Naive thymus-derived CD4-positive, alpha-beta T cell (primary cell): Measurements from ENCODE around the gene RIMS3. TPM values are rescaled to one million over a fixed set of nuclear protein-coding genes. Genes with fewer than 3 reads are reported as not detected.
"Not testable (repeated sequence)": the region's sequence is repeated elsewhere in the genome, so short reads cannot be mapped to it uniquely, and the experiment has no call there.

ENCODE experiments used
- ATAC-seq: fragments of 150-1000 bp; cut with Tn5 transposase; 2 replicates; pipeline ENCODE4 v1.10.0; 2021; ENCODE audit warnings: mild to moderate bottlenecking, moderate library complexity
- CTCF ChIA-PET: fragments of 350-600 bp; sonication (Branson Sonifier 250); formaldehyde crosslinking; loops from one replicate; lab custom pipeline; 2021; ENCODE audit warnings: antibody characterized with exemption; lab: Charles Lee
- POLR2A ChIA-PET: fragments of 350-600 bp; sonication (Branson Sonifier 250); formaldehyde crosslinking; loops from one replicate; lab custom pipeline; 2021; ENCODE audit warnings: antibody characterized with exemption, inconsistent platforms; lab: Charles Lee
- DNase-seq, 9 donors: peaks; one replicate each; pipeline versions ENCODE4 v3.0.0 to v3.0.0-alpha.2; 2020 to 2022; ENCODE audit warnings: mixed read lengths in 1 of 9
- H3K27ac ChIP-seq: one replicate; pipeline ENCODE4 v1.7.0; 2013; ENCODE audit warnings: mild to moderate bottlenecking, low read depth, low read length, moderate library complexity
- H3K27me3 ChIP-seq, 2 donors: one replicate each; pipeline ENCODE4 v1.7.0; 2013; ENCODE audit warnings: low read length in 2 of 2, mild to moderate bottlenecking in 2 of 2, moderate library complexity in 2 of 2; ENCODE audit not compliant: control insufficient read depth in 2 of 2, insufficient read depth in 2 of 2
- H3K36me3 ChIP-seq, 3 experiments: 1 replicate in 2 of 3; 2 replicates in 1 of 3; pipeline ENCODE4 v1.7.0; 2013; ENCODE audit warnings: low read length in 3 of 3, mild to moderate bottlenecking in 3 of 3, moderate library complexity in 1 of 3; ENCODE audit not compliant: insufficient read depth in 3 of 3, control insufficient read depth in 2 of 3
- H3K4me1 ChIP-seq, 2 donors: one replicate each; pipeline ENCODE4 v1.7.0; 2013; ENCODE audit warnings: low read length in 2 of 2, mild to moderate bottlenecking in 2 of 2, moderate library complexity in 1 of 2; ENCODE audit not compliant: control insufficient read depth in 2 of 2, insufficient read depth in 2 of 2
- H3K4me3 ChIP-seq: 2 replicates; pipeline ENCODE4 v1.7.0; 2013; ENCODE audit warnings: mild to moderate bottlenecking, low read length
- H3K9me3 ChIP-seq, 3 experiments: 1 replicate in 2 of 3; 2 replicates in 1 of 3; pipeline ENCODE4 v1.7.0; 2013; ENCODE audit warnings: low read length in 3 of 3; ENCODE audit not compliant: control insufficient read depth in 2 of 3
- H3K27ac Mint-ChIP-seq, 9 donors: one replicate each; pipeline ENCODE4 v1.8.0; 2020 to 2022; ENCODE audit warnings: mixed read lengths in 9 of 9, mild to moderate bottlenecking in 8 of 9, moderate library complexity in 5 of 9, inconsistent platforms in 2 of 9
- H3K27me3 Mint-ChIP-seq, 5 donors: one replicate each; pipeline ENCODE4 v1.8.0; 2021 to 2022; ENCODE audit warnings: mixed read lengths in 5 of 5, mild to moderate bottlenecking in 1 of 5
- H3K36me3 Mint-ChIP-seq, 5 donors: one replicate each; pipeline ENCODE4 v1.8.0; 2020 to 2022; ENCODE audit warnings: mixed read lengths in 5 of 5, mild to moderate bottlenecking in 3 of 5, inconsistent platforms in 1 of 5
- H3K4me1 Mint-ChIP-seq, 7 donors: one replicate each; pipeline ENCODE4 v1.8.0; 2020 to 2022; ENCODE audit warnings: mixed read lengths in 7 of 7, mild to moderate bottlenecking in 3 of 7, inconsistent platforms in 1 of 7
- H3K4me3 Mint-ChIP-seq, 10 donors: one replicate each; pipeline ENCODE4 v1.8.0; 2020 to 2022; ENCODE audit warnings: mild to moderate bottlenecking in 10 of 10, mixed read lengths in 10 of 10, moderate library complexity in 6 of 10, inconsistent platforms in 2 of 10
- H3K9me3 Mint-ChIP-seq, 11 donors: one replicate each; pipeline ENCODE4 v1.8.0; 2020 to 2022; ENCODE audit warnings: mixed read lengths in 11 of 11, mild to moderate bottlenecking in 4 of 11, inconsistent platforms in 1 of 11, moderate library complexity in 1 of 11
- intact Hi-C, 2 donors: fragments of 100-400 bp; cut with micrococcal nuclease; formaldehyde crosslinking; loops; one replicate each; pipeline ENCODE4 v1.15.1; 2023
- polyA plus RNA-seq, 2 donors: library from polyadenylated mRNA; unstranded; fragments of 300-500 nt; fragmentation: Illumina TruSeq; gene quantifications; one replicate each; pipeline ENCODE4 v1.2.3, GENCODE V29; 2021
- total RNA-seq, 6 experiments: library from RNA in 5 of 6; stranded (reverse) in 5 of 6; gene quantifications; 1 replicate in 5 of 6; 2 replicates in 1 of 6; pipeline ENCODE4 v1.2.3 and lab custom pipeline; 2021 to 2026

The RIMS3 gene
- total and polyA plus RNA-seq, 7 experiments from 2014 or later = 1.1 to 4.3 (median 2.2) TPM

- Mint-ChIP-seq H3K36me3 (peaks cover 0 to 10% (median 1%) of the 10 kb centered on the region in 5 donors), H3K27ac (peak overlapping the region in 1 of 9 donors; percentile 17)
- H3K27ac ChIP-seq = no peak overlapping the region
These were observed 31.5 kb downstream of the RIMS3 start for GRCh38 chr1:40633931-40634376.

GRCh38 chr1:40633523-40633922 lies 32.0 kb downstream of the RIMS3 start:
- no peaks in the 10 kb centered on the region for H3K27me3 ChIP-seq
- no peak for ATAC-seq

More at GRCh38 chr1:40633931-40634376, 31.5 kb downstream of the RIMS3 start:
- Histone ChIP-seq H3K27me3 (no peaks in the 10 kb centered on the region), H3K9me3 (no peaks in the 10 kb centered on the region), H3K4me1 (peaks cover 0 to 14% of the 10 kb centered on the region in 2 donors), H3K36me3 (no peaks in the 10 kb centered on the region), H3K4me3 (no peak overlapping the region)
- no peak for DNase-seq
- intact Hi-C loops = no loop called here
- ATAC-seq = no peak
- CTCF ChIA-PET = no interaction called here
- POLR2A ChIA-PET = no interaction called here
- H3K4me3 Mint-ChIP-seq = no peak overlapping the region
- peaks cover 0 to 21% (median 9%) of the 10 kb centered on the region in 7 donors for H3K4me1 Mint-ChIP-seq
- no peaks in the 10 kb centered on the region for H3K27me3 Mint-ChIP-seq
- H3K9me3 Mint-ChIP-seq = peaks cover 0 to 2% (median 0%) of the 10 kb centered on the region in 11 donors

GRCh38 chr1:40630488-40631223 lies 34.8 kb downstream of the RIMS3 start:
- no peak for DNase-seq
- H3K27ac Mint-ChIP-seq = peak overlapping the region in 1 of 9 donors; percentile 62
- ATAC-seq = no peak
- peaks cover 0 to 6% (median 5%) of the 10 kb centered on the region in 5 donors for H3K36me3 Mint-ChIP-seq
- Histone ChIP-seq H3K9me3 (no peaks in the 10 kb centered on the region), H3K36me3 (no peaks in the 10 kb centered on the region), H3K27ac (no peak overlapping the region), H3K4me1 (peaks cover 0 to 21% of the 10 kb centered on the region in 2 donors), H3K27me3 (no peaks in the 10 kb centered on the region), H3K4me3 (no peak overlapping the region)
- ChIA-PET POLR2A (no interaction called here), CTCF (interaction anchor here (0.7 kb wide), 1 partner anchor 26 kb away, joined by 3 read pairs; no protein-coding TSS in a partner anchor)
- no peaks in the 10 kb centered on the region for H3K9me3 Mint-ChIP-seq
- peaks cover 0 to 30% (median 9%) of the 10 kb centered on the region in 7 donors for H3K4me1 Mint-ChIP-seq
- intact Hi-C loops = loop anchor here in 1 of 2 donors (1.0 kb wide), 1 partner anchor 39 kb away; no protein-coding TSS in a partner anchor
- H3K27me3 Mint-ChIP-seq = no peaks in the 10 kb centered on the region
- H3K4me3 Mint-ChIP-seq = no peak overlapping the region

More at GRCh38 chr1:40633523-40633922, 32.0 kb downstream of the RIMS3 start:
- ChIA-PET CTCF (no interaction called here), POLR2A (no interaction called here)
- H3K27me3 Mint-ChIP-seq = no peaks in the 10 kb centered on the region
- peak overlapping the region in 2 of 9 donors; percentile 9 to 32 for H3K27ac Mint-ChIP-seq
- Histone ChIP-seq H3K4me3 (no peak overlapping the region), H3K27ac (no peak overlapping the region), H3K9me3 (no peaks in the 10 kb centered on the region), H3K36me3 (no peaks in the 10 kb centered on the region), H3K4me1 (peaks cover 0 to 18% of the 10 kb centered on the region in 2 donors)
- H3K4me3 Mint-ChIP-seq = no peak overlapping the region
- peaks cover 0 to 26% (median 10%) of the 10 kb centered on the region in 7 donors for H3K4me1 Mint-ChIP-seq
- no peak for DNase-seq
- peaks cover 0 to 2% (median 0%) of the 10 kb centered on the region in 11 donors for H3K9me3 Mint-ChIP-seq
- intact Hi-C loops = no loop called here
- H3K36me3 Mint-ChIP-seq = peaks cover 0 to 10% (median 1%) of the 10 kb centered on the region in 5 donors

GRCh38 chr1:40629546-40629945 lies 35.9 kb downstream of the RIMS3 start:
- Mint-ChIP-seq H3K4me1 (peaks cover 0 to 24% (median 10%) of the 10 kb centered on the region in 7 donors), H3K4me3 (peak overlapping the region in 1 of 10 donors; percentile 16), H3K27ac (peak overlapping the region in 2 of 9 donors; percentile 62 to 86)
- H3K36me3 Mint-ChIP-seq, H3K4me3 ChIP-seq, H3K9me3 Mint-ChIP-seq, H3K27me3 ChIP-seq, POLR2A ChIA-PET, H3K27me3 Mint-ChIP-seq, H3K27ac ChIP-seq, H3K36me3 ChIP-seq, H3K9me3 ChIP-seq: not testable (repeated sequence)
- intact Hi-C loops = loop anchor here in 1 of 2 donors (5.0 kb wide), 2 partner anchors 38 to 223 kb away; partner anchors contain the start of gene RIMS3
- peaks cover 0 to 21% of the 10 kb centered on the region in 2 donors for H3K4me1 ChIP-seq
- CTCF ChIA-PET = interaction anchor here (0.7 to 0.8 kb wide), 2 partner anchors 10 to 221 kb away, joined by 3 read pairs; no protein-coding TSS in a partner anchor
- ATAC-seq (peak; percentile 43), DNase-seq (peak in 3 of 9 donors; percentile 13 to 15 (median 14))

- CTCF ChIA-PET = interaction anchor here (0.8 kb wide), 1 partner anchor 10 kb away, joined by 3 read pairs; no protein-coding TSS in a partner anchor
- H3K4me1 Mint-ChIP-seq = peaks cover 0 to 24% (median 10%) of the 10 kb centered on the region in 7 donors
- DNase-seq = no peak
- Histone ChIP-seq H3K4me3 (no peak overlapping the region), H3K36me3 (no peaks in the 10 kb centered on the region), H3K4me1 (peaks cover 0 to 21% of the 10 kb centered on the region in 2 donors), H3K27ac (no peak overlapping the region), H3K27me3 (no peaks in the 10 kb centered on the region), H3K9me3 (no peaks in the 10 kb centered on the region)
- H3K27me3 Mint-ChIP-seq = peaks cover 0 to 3% (median 0%) of the 10 kb centered on the region in 5 donors
- intact Hi-C loops = loop anchor here in 1 of 2 donors (5.0 kb wide), 2 partner anchors 38 to 223 kb away; partner anchors contain the start of gene RIMS3
- H3K4me3 Mint-ChIP-seq = no peak overlapping the region
- H3K36me3 Mint-ChIP-seq = peaks cover 0 to 4% (median 0%) of the 10 kb centered on the region in 5 donors
- H3K27ac Mint-ChIP-seq = peak overlapping the region in 2 of 9 donors; percentile 32 to 49
- no peak for ATAC-seq
- POLR2A ChIA-PET = no interaction called here
- no peaks in the 10 kb centered on the region for H3K9me3 Mint-ChIP-seq
These were observed 36.6 kb downstream of the RIMS3 start for GRCh38 chr1:40628903-40629292.

- Mint-ChIP-seq H3K9me3 (no peaks in the 10 kb centered on the region), H3K27ac (peak overlapping the region in 1 of 9 donors; percentile 60), H3K27me3 (peaks cover 0 to 3% (median 0%) of the 10 kb centered on the region in 5 donors), H3K4me3 (no peak overlapping the region), H3K36me3 (peaks cover 0 to 4% (median 0%) of the 10 kb centered on the region in 5 donors), H3K4me1 (peaks cover 0 to 24% (median 10%) of the 10 kb centered on the region in 7 donors)
- ChIA-PET CTCF (interaction anchor here (0.8 kb wide), 1 partner anchor 11 kb away, joined by 3 read pairs; no protein-coding TSS in a partner anchor), POLR2A (no interaction called here)
- Histone ChIP-seq H3K36me3 (no peaks in the 10 kb centered on the region), H3K4me3 (no peak overlapping the region), H3K9me3 (no peaks in the 10 kb centered on the region), H3K27me3 (no peaks in the 10 kb centered on the region), H3K27ac (no peak overlapping the region), H3K4me1 (peaks cover 0 to 21% of the 10 kb centered on the region in 2 donors)
- intact Hi-C loops = loop anchor here in 1 of 2 donors (5.0 kb wide), 2 partner anchors 39 to 224 kb away; partner anchors contain the start of gene RIMS3
- ATAC-seq (peak; percentile 17), DNase-seq (no peak)
These were observed 37.2 kb downstream of the RIMS3 start for GRCh38 chr1:40627987-40628902.
